Caco-2 (cell line): Measurements from ENCODE around the gene NR2C1. TPM values are rescaled to one million over a fixed set of nuclear protein-coding genes. Genes with fewer than 3 reads are reported as not detected.
"Not testable (repeated sequence)": the region's sequence is repeated elsewhere in the genome, so short reads cannot be mapped to it uniquely, and the experiment has no call there.

Experiments used
- BruUV-seq: library from RNA; stranded (reverse); fragments of 400-500 nt; replicated peaks from 2 replicates; lab custom pipeline; 2021; lab: Mats Ljungman, UMichigan
- CTCF ChIA-PET: fragments of 300-600 bp; sonication (Branson Sonifier 250); formaldehyde crosslinking; loops from one replicate; lab custom pipeline; 2022; ENCODE audit warnings: antibody characterized with exemption; lab: Charles Lee
- POLR2A ChIA-PET: fragments of 300-600 bp; sonication (Branson Sonifier 250); formaldehyde crosslinking; loops from one replicate; lab custom pipeline; 2022; ENCODE audit warnings: antibody characterized with exemption; lab: Charles Lee
- DNase-seq, 2 experiments: peaks; one replicate each; pipeline versions ENCODE4 v3.0.0 to v3.0.0-alpha.2; 2020 to 2022
- H3K27me3 ChIP-seq: replicated peaks from 2 replicates; pipeline ENCODE4 v1.6.0; 2011; ENCODE audit warnings: low read length; ENCODE audit not compliant: control insufficient read depth, insufficient read depth
- H3K36me3 ChIP-seq: 2 replicates; pipeline ENCODE4 v1.5.1; 2011; ENCODE audit warnings: low read length; ENCODE audit not compliant: control insufficient read depth, insufficient read depth
- H3K4me1 ChIP-seq: fragments of 250-450 bp; sonication (Bioruptor Pico); 2 replicates; pipeline ENCODE4 v1.5.1; 2020; ENCODE audit warnings: mild to moderate bottlenecking
- H3K4me3 ChIP-seq: 2 replicates; pipeline ENCODE4 v1.5.1; 2011; ENCODE audit warnings: low read depth, mild to moderate bottlenecking, control low read depth, low read length
- H3K9me3 ChIP-seq: fragments of 250-450 bp; sonication (Bioruptor Pico); 2 replicates; pipeline ENCODE4 v1.5.1; 2020; ENCODE audit warnings: mild to moderate bottlenecking, moderate library complexity
- H3K27ac Mint-ChIP-seq: one replicate; pipeline ENCODE4 v1.8.0; 2022; ENCODE audit warnings: mixed read lengths; ENCODE audit not compliant: unreplicated experiment
- H3K27me3 Mint-ChIP-seq: one replicate; pipeline ENCODE4 v1.8.0; 2022; ENCODE audit warnings: mixed read lengths; ENCODE audit not compliant: insufficient read depth, unreplicated experiment
- H3K36me3 Mint-ChIP-seq: one replicate; pipeline ENCODE4 v1.8.0; 2022; ENCODE audit warnings: mild to moderate bottlenecking, mixed read lengths; ENCODE audit not compliant: insufficient read depth, unreplicated experiment
- H3K4me1 Mint-ChIP-seq: one replicate; pipeline ENCODE4 v1.8.0; 2022; ENCODE audit warnings: low read depth, mixed read lengths; ENCODE audit not compliant: unreplicated experiment
- H3K4me3 Mint-ChIP-seq: one replicate; pipeline ENCODE4 v1.8.0; 2022; ENCODE audit warnings: mild to moderate bottlenecking, moderate library complexity, mixed read lengths; ENCODE audit not compliant: unreplicated experiment
- H3K9me3 Mint-ChIP-seq: one replicate; pipeline ENCODE4 v1.8.0; 2022; ENCODE audit warnings: mixed read lengths; ENCODE audit not compliant: unreplicated experiment
- intact Hi-C: fragments of 100-400 bp; cut with micrococcal nuclease; formaldehyde crosslinking; loops from one replicate; pipeline ENCODE4 v1.10.0; 2022; ENCODE audit not compliant: unreplicated experiment
- total RNA-seq: library from RNA; stranded (reverse); gene quantifications from 2 replicates; pipeline ENCODE4 v1.2.3, GENCODE V29; 2022
- TF ChIP-seq, protein P1 (sequence below), 2 experiments: fragments of 200-600 bp in 1 of 2; IDR thresholded peaks; 1 replicate in 1 of 2; 2 replicates in 1 of 2; pipeline versions ENCODE4 v1.5.1 to v1.8.0; 2011 to 2022; ENCODE audit warnings: antibody characterized with exemption in 1 of 2, control low read depth in 1 of 2, inconsistent platforms in 1 of 2, low read depth in 1 of 2, low read length in 1 of 2, mild to moderate bottlenecking in 1 of 2, moderate library complexity in 1 of 2; ENCODE audit not compliant: insufficient read depth in 1 of 2, severe bottlenecking in 1 of 2, unreplicated experiment in 1 of 2

Gene NR2C1
- total RNA-seq, 1 experiment from 2014 or later, result 51.1 TPM

DNA sequence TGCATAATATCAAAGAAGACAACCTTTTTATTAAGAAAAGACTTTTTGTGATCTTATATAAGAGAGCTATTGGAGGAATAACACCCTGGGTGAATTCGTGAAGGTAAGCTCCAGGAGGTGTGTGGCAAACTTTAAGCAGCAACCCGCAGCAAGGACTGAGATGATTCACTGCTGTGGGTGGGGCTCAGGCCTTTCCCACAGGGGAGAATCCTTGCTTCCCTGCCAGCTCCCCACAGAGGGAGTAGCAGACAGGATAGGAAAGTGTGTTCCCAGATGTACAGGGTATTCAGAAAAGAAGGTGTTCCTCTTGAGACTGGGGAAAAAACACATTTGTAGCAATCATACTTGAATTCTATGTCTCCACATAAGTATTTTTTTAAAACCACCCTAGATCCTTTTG is 79.1 kb downstream of the NR2C1 start:
- ChIA-PET CTCF (no interaction called here), POLR2A (no interaction called here)
- no peaks in the 10 kb centered on the region for H3K27me3 Mint-ChIP-seq
- Histone ChIP-seq H3K9me3 (no peaks in the 10 kb centered on the region), H3K4me3 (no peak overlapping the region), H3K4me1 (no peaks in the 10 kb centered on the region), H3K36me3 (no peaks in the 10 kb centered on the region; the same call in 1 of the 2 replicates), H3K27me3 (no peaks in the 10 kb centered on the region)
- intact Hi-C loops, result no loop called here
- H3K4me1 Mint-ChIP-seq, result no peaks in the 10 kb centered on the region
- BruUV-seq, result no TSS peak
- no peak overlapping the region for H3K4me3 Mint-ChIP-seq
- H3K9me3 Mint-ChIP-seq, result no peaks in the 10 kb centered on the region
- TF ChIP-seq, protein P1, sequence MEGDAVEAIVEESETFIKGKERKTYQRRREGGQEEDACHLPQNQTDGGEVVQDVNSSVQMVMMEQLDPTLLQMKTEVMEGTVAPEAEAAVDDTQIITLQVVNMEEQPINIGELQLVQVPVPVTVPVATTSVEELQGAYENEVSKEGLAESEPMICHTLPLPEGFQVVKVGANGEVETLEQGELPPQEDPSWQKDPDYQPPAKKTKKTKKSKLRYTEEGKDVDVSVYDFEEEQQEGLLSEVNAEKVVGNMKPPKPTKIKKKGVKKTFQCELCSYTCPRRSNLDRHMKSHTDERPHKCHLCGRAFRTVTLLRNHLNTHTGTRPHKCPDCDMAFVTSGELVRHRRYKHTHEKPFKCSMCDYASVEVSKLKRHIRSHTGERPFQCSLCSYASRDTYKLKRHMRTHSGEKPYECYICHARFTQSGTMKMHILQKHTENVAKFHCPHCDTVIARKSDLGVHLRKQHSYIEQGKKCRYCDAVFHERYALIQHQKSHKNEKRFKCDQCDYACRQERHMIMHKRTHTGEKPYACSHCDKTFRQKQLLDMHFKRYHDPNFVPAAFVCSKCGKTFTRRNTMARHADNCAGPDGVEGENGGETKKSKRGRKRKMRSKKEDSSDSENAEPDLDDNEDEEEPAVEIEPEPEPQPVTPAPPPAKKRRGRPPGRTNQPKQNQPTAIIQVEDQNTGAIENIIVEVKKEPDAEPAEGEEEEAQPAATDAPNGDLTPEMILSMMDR (IDR thresholded peaks at IDR 0.05; ENCODE audit: insufficient read depth in 1 of 2, low read depth in 1 of 2, low read length in 1 of 2, severe bottlenecking in 1 of 2, unreplicated experiment in 1 of 2), result no peak
- H3K36me3 Mint-ChIP-seq, result peaks cover 25% of the 10 kb centered on the region
- no peak for DNase-seq
- no peak overlapping the region for H3K27ac Mint-ChIP-seq

- not testable (repeated sequence) for H3K9me3 Mint-ChIP-seq, H3K4me1 Mint-ChIP-seq
Observed at GRCh38 chr12:94993855-94994254, 79.6 kb downstream of the NR2C1 start.

DNA sequence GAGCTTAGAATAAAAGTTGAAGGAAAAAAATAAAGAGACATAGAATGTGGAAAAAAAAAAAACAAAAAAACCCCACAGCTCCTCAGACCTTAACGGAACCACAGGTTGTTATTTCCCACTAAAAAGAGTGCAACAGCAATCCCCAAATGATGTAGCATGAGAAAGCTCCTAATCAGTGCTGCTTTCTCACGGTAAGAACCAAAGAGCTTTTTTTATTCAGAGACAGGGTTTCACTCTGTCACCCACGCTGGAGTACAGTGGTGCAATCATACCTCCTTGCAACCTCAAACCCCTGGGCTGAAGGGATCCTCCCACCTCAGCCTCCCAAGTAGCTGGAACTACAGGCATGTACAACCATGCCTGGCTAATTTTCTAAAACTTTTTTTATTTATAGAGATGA is 83.2 kb downstream of the NR2C1 start:
- CTCF ChIA-PET, result interaction anchor here (0.6 kb wide), 1 partner anchor 1489 kb away, joined by 3 read pairs; no protein-coding TSS in a partner anchor
- H3K4me3 Mint-ChIP-seq, result no peak overlapping the region
- TF ChIP-seq, protein P1 (IDR thresholded peaks at IDR 0.05; ENCODE audit: insufficient read depth in 1 of 2, low read depth in 1 of 2, low read length in 1 of 2, severe bottlenecking in 1 of 2, unreplicated experiment in 1 of 2), result no peak
- DNase-seq, result no peak
- intact Hi-C loops, result no loop called here
- Histone ChIP-seq H3K9me3 (no peaks in the 10 kb centered on the region), H3K4me3 (no peak overlapping the region), H3K36me3 (no peaks in the 10 kb centered on the region; the same call in 1 of the 2 replicates), H3K27me3 (no peaks in the 10 kb centered on the region), H3K4me1 (no peaks in the 10 kb centered on the region)
- H3K4me1 Mint-ChIP-seq, result peaks cover 7% of the 10 kb centered on the region
- no peaks in the 10 kb centered on the region for H3K27me3 Mint-ChIP-seq
- H3K9me3 Mint-ChIP-seq, result no peaks in the 10 kb centered on the region
- no peak overlapping the region for H3K27ac Mint-ChIP-seq
- peaks cover 20% of the 10 kb centered on the region for H3K36me3 Mint-ChIP-seq
- POLR2A ChIA-PET, result no interaction called here
- no TSS peak for BruUV-seq

More at GRCh38 chr12:94993855-94994254, 79.6 kb downstream of the NR2C1 start:
- H3K27me3 Mint-ChIP-seq, POLR2A ChIA-PET, H3K9me3 ChIP-seq, CTCF ChIA-PET, BruUV-seq, intact Hi-C loops, H3K4me3 ChIP-seq, H3K4me3 Mint-ChIP-seq, H3K36me3 ChIP-seq, H3K4me1 ChIP-seq, H3K27ac Mint-ChIP-seq, DNase-seq, H3K27me3 ChIP-seq: not testable (repeated sequence)
- peaks cover 21% of the 10 kb centered on the region for H3K36me3 Mint-ChIP-seq

GRCh38 chr12:94988471-94988870 is 84.9 kb downstream of the NR2C1 start:
- no peaks in the 10 kb centered on the region for H3K9me3 Mint-ChIP-seq
- ChIA-PET CTCF (no interaction called here), POLR2A (no interaction called here)
- no peaks in the 10 kb centered on the region for H3K27me3 Mint-ChIP-seq
- intact Hi-C loops, result no loop called here
- no TSS peak for BruUV-seq
- H3K4me1 Mint-ChIP-seq, result peaks cover 7% of the 10 kb centered on the region
- H3K27ac Mint-ChIP-seq, result no peak overlapping the region
- peaks cover 25% of the 10 kb centered on the region for H3K36me3 Mint-ChIP-seq
- Histone ChIP-seq H3K27me3 (no peaks in the 10 kb centered on the region), H3K9me3 (no peaks in the 10 kb centered on the region), H3K4me3 (no peak overlapping the region), H3K36me3 (no peaks in the 10 kb centered on the region), H3K4me1 (no peaks in the 10 kb centered on the region)
- DNase-seq, result no peak
- H3K4me3 Mint-ChIP-seq, result no peak overlapping the region
- TF ChIP-seq, protein P1 (IDR thresholded peaks at IDR 0.05; ENCODE audit: insufficient read depth in 1 of 2, low read depth in 1 of 2, low read length in 1 of 2, severe bottlenecking in 1 of 2, unreplicated experiment in 1 of 2), result no peak
